ENCODE results near the gene TTC24.

GRCh38 chr1:156591432-156592157 lies 12.1 kb downstream of the TTC24 start, which contains the start of gene NAXE:
- TF ChIP-seq EP300 (IDR thresholded peaks at IDR 0.05) (no peak), CTCF (IDR thresholded peaks at IDR 0.05) (no peak), POLR2A (IDR thresholded peaks at IDR 0.05) (peak; percentile 48)
